ENCODE data around the gene EFTUD2.
"Not testable (repeated sequence)": the region's sequence is repeated elsewhere in the genome, so short reads cannot be mapped to it uniquely, and the experiment has no call there.

Gene EFTUD2

DNA sequence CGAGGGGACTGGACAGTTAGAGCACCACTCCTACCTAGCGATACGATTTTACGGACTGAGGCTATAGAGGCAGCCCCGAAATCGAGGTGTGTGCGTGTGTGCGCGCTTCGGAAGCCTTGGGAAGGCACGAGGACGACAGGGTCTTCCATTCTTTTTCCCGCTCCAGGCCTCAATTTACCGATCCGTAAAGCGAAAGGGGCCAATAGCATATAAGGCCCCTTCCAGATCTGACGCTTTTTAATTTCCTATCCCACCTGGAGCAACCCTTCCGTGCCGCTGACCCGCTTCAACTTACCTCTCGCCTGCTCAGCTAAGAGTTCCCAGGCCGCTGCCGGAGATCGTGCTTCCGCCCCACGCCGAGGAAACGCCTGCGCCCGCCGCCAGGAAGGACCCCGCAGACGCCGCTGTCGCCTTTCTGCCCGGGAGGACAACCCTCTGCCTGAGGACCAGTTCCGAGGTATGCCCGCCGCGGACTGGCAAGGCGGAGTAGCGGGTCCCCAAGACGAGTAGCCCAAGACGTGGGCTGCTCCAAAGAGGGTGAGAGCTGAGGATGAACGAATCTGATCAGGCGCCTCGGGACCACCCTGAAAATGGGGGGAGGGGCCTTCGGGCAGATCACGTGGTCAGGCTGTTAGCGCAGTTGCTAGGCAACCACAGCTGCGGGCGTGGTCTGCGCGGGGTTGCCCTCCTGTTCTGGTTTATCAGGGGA lies at the start of gene EFTUD2:
Gene EFTUD2 (minus strand): TSS at position 372 of the 709 bp plus-strand sequence. CDS start 4,924 bp downstream, outside the sequence.
- peak; percentile 97 for DNase-seq

DNA sequence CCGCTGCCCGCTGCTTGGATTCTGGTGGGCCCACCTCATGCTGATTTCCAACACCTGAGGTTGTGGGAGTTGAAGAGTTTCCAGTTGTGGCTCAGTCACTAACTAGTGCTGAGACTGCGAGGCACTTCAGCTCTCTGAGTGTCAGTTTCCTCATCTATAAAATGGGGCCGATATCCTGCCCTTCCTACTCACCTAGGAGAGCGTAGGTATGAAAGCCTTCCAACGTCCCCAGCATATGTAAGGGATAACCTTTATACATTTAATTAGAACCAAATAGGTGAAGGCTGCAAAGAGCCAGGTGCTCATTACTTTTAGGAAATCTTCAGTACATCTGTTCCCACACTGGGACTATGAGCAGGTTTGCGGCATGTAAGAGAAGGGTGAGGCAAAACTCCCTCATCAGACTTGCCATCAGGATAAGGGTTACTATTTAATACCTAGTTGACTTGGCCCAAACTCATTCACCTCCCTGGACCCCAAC lies 49.1 kb upstream of the EFTUD2 start:
- no peak for DNase-seq

- DNase-seq = peak; percentile 96
Observed at GRCh38 chr17:44947461-44948314, 48.4 kb upstream of the EFTUD2 start, which contains the start of gene KIF18B. Gene KIF18B (minus strand): TSS chr17:44947773. CDS start chr17:44936344, 11,429 bp downstream.

- DNase-seq = not testable (repeated sequence)
Observed at GRCh38 chr17:44945652-44946051, 46.4 kb upstream of the EFTUD2 start.

DNA sequence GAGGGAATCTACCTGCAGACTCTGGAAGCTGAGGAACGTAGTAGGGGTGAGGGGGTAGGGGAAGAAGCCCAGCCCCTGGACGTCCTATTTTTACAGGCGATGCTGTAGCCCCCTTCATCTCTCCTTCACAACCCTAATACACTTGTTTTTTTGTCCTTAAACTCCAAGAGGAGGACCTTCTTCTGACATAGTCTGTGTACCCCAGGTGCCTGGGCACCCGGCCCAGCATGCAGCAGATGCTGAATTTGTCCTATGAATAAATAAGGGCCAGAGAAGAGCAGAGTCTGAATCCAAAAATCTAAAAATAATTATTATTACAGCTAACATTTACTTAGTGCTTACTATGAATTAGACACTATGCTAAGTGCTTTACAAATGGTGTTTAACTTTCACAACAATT lies 43.2 kb upstream of the EFTUD2 start:
- no peak for DNase-seq

- no peak for DNase-seq
Observed at GRCh38 chr17:44941712-44942331, 42.6 kb upstream of the EFTUD2 start.

- DNase-seq = no peak
Observed at GRCh38 chr17:44940768-44941167, 41.5 kb upstream of the EFTUD2 start.

DNA sequence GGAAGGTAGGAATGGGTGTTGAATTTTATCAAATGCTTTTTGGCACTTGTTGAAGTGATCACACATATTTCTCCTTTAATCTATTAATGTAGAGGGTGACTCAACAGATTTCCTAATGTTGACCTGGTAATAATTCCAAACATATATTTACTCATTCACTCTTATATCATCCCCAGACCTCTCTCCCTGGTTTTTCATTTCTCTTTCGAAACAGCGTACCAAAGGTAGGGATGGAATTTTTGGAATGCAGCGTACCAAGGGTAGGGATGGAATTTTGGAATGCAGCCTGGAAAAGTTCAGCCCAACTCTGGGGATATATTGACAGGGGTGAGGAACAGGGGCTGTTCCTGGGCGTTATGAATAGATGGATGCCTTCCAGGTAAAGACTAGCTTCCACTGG lies 41.1 kb upstream of the EFTUD2 start:
- no peak for DNase-seq

- DNase-seq = no peak
Observed at GRCh38 chr17:44935116-44935515, 35.9 kb upstream of the EFTUD2 start.

DNA sequence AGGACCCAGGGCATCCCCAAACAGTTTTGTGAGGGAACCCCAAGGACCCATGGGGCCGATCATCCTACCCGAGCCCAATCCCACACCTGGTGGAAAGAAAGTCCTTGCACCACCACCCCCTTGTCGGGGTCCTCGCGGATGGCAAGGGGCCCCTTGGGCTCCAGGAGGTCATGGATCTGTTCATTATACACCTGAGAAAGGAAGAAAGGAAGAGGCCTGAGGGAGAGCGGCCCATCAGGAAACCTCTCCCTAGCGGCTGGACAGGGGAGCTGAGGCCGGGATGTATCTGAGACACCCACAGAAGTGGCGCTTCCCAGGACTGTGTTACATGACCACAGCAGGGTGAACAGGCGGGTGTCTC lies 35.5 kb upstream of the EFTUD2 start:
- no peak for DNase-seq

DNA sequence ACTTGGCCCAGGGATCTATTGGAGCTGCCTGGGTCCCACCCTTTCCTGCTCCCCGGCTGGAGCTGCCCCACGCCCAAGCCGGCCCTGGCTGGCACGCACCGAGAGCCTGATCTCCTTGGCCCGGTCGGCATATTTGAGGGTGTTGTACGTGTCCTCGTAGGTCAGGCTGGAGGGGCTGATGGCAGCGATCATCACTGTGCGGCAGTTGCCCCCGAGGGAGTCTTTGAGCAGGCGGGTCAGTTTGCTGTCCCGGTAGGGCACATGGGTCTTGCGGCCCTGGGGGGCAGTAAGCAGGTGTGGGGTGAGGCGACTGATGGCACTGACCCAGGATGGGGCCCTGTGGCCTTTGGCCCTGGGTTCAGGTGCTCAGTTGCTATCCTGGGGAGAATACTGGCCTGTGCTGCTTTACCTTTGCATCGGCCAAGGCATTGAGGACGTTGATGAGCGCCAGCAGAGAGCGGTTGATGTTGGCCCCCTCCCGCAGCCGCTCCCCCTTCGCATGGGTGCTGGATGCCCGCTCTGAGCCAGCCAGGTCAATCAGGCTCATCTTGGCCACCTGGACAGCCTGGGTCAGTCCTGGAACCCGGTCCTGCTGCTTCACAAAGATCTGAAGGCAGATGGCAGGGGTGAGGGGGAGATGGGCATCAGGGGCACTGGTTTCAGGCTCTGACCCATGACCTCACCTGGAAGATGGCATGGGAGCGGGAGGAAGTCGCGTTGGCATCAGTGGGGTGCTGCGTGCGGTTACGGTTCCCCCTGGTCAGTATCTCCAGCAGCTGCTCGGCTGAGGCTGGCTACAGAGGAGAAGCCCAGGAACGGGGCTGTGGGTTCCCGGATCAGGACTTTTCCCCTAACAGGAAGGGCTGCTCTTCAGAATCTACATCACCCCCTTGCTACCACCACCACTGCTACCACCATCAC lies 34.8 kb upstream of the EFTUD2 start:
- DNase-seq = no peak

GRCh38 chr17:44932787-44933097 lies 33.5 kb upstream of the EFTUD2 start:
- DNase-seq = no peak

- DNase-seq = no peak
Observed at GRCh38 chr17:44932096-44932786, 33.0 kb upstream of the EFTUD2 start.

DNA sequence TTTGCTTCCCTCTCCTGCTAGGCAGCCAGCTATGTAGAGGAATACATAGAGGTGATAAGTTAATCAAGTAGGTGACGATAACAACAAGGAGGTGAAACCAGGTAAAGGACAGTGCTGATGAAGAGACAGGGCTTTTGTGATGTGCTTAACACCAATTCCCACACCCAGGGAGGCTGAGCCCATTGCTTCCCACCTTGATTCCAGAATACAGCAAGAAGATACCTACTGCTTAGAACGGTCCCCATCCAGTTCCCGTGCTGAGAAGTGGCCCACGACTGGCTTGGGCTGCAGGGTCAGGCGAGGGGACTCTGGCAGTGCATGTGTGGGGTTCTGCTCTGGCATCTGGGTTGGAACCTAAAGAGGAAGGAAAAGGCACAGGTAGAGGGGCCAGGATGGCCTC lies 32.1 kb upstream of the EFTUD2 start:
- no peak for DNase-seq

DNA sequence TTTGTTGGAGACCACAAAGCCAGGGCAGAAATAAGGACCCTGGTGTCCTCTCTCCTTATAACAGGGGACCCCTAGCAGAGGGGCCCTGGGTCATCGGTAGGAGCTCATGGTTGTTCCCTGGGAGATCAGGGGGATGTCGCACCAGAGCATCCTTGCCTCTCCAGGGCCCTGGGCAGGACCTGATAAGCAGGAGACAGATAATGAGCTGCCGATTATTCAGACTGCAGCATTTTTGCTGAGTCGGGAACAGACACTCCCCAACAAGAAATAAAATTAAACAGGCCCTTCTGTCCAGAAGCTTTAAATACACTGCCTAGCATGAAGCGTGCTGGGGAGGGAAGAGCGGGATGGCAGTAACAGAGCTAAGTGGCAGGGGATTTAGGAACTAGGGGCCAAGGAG lies 31.4 kb upstream of the EFTUD2 start:
- DNase-seq = no peak

DNA sequence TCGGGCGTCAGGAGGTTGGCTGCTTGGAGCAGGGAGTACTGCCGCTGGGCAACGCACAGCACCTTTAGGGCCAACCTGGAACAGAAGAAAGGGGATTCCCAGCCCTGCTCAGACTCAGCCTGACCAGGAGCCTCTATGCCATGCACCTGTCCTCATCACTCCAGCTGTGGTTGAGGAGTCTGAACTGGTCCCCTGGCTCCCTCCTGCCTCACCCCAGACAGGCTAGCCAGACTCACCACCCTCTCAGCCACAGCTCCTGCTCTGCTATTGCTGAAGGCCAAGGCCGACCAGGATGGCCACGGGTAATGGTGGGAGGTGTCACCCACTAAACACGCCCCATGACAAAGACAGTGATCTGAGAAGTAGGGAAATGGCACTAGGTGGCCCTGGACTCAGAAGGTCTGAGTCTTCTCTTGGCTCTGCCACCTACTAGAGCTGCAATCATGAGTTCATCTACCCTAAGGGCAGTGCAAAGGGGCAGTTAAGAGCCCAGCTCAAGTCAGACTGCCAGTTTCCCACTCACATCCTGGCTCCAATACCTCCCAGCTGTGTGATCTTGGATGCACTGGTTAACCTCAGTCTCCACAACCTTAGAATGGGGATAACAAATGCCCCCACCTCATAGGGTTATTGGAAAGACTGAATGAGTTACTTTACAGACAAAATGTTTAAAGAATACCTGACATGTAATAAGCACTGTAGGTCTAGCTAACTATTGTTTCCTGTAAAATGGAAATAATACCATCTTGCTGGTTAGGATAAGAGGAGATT lies 29.9 kb upstream of the EFTUD2 start:
- no peak for DNase-seq

- no peak for DNase-seq
Observed at GRCh38 chr17:44928136-44928535, 28.9 kb upstream of the EFTUD2 start.

GRCh38 chr17:44927696-44928095 lies 28.5 kb upstream of the EFTUD2 start:
- no peak for DNase-seq

- no peak for DNase-seq
Observed at GRCh38 chr17:44926821-44927525, 27.7 kb upstream of the EFTUD2 start.
